Osteoblast (primary cell): ENCODE results near the gene ATP11A. TPM values are rescaled to one million over a fixed set of nuclear protein-coding genes. Genes with fewer than 3 reads are reported as not detected.

Experiments used
- DNase-seq: peaks from one replicate; pipeline ENCODE4 v3.0.0; 2011; ENCODE audit warnings: low spot score, mixed read lengths; ENCODE audit not compliant: insufficient read length; ENCODE audit errors: missing footprints
- H2AFZ ChIP-seq: 2 replicates; pipeline ENCODE4 v1.6.0; 2011; ENCODE audit warnings: mild to moderate bottlenecking, low read length
- H3K27ac ChIP-seq: 2 replicates; pipeline ENCODE4 v1.5.1; 2011; ENCODE audit warnings: mild to moderate bottlenecking, low read depth, low read length, moderate library complexity
- H3K27me3 ChIP-seq: 2 replicates; pipeline ENCODE4 v1.6.0; 2012; ENCODE audit warnings: mild to moderate bottlenecking, control low read depth, inconsistent platforms, low read length, moderate library complexity; ENCODE audit not compliant: insufficient read depth
- H3K36me3 ChIP-seq: 2 replicates; pipeline ENCODE4 v1.5.1; 2011; ENCODE audit warnings: mild to moderate bottlenecking, low read length, control low read depth, moderate library complexity; ENCODE audit not compliant: insufficient read depth
- H3K4me1 ChIP-seq: 2 replicates; pipeline ENCODE4 v1.5.1; 2011; ENCODE audit warnings: mild to moderate bottlenecking, low read length, control low read depth, moderate library complexity; ENCODE audit not compliant: insufficient read depth
- H3K4me2 ChIP-seq: 2 replicates; pipeline ENCODE4 v1.6.0; 2011; ENCODE audit warnings: mild to moderate bottlenecking, low read length; ENCODE audit not compliant: insufficient read depth
- H3K4me3 ChIP-seq: fragments of 200-600 bp; sonication (generic); 3 replicates; pipeline ENCODE4 v1.5.1; 2012; ENCODE audit warnings: mild to moderate bottlenecking, low read length, inconsistent platforms; ENCODE audit not compliant: insufficient read depth
- H3K79me2 ChIP-seq: 2 replicates; pipeline ENCODE4 v1.6.0; 2012; ENCODE audit warnings: mild to moderate bottlenecking, low read length, control low read depth, inconsistent platforms; ENCODE audit not compliant: insufficient read depth
- H3K9me3 ChIP-seq: 2 replicates; pipeline ENCODE4 v1.5.1; 2011; ENCODE audit warnings: low read depth, low read length, control low read depth
- H4K20me1 ChIP-seq: 2 replicates; pipeline ENCODE4 v1.6.0; 2012; ENCODE audit warnings: mild to moderate bottlenecking, low read length, control low read depth; ENCODE audit not compliant: insufficient read depth
- total RNA-seq: library from RNA; depleted of rRNA; stranded (reverse); fragments of >200 nt; gene quantifications from 2 replicates; pipeline ENCODE4 v1.2.3, GENCODE V29; 2012
- TF ChIP-seq, protein P1 (sequence below): IDR thresholded peaks from 2 replicates; pipeline ENCODE4 v1.5.1; 2011; ENCODE audit warnings: mild to moderate bottlenecking, low read depth, low read length, moderate library complexity; ENCODE audit errors: extremely low read depth

ATP11A gene
- total RNA-seq, 1 donor: 7.6 TPM

DNA sequence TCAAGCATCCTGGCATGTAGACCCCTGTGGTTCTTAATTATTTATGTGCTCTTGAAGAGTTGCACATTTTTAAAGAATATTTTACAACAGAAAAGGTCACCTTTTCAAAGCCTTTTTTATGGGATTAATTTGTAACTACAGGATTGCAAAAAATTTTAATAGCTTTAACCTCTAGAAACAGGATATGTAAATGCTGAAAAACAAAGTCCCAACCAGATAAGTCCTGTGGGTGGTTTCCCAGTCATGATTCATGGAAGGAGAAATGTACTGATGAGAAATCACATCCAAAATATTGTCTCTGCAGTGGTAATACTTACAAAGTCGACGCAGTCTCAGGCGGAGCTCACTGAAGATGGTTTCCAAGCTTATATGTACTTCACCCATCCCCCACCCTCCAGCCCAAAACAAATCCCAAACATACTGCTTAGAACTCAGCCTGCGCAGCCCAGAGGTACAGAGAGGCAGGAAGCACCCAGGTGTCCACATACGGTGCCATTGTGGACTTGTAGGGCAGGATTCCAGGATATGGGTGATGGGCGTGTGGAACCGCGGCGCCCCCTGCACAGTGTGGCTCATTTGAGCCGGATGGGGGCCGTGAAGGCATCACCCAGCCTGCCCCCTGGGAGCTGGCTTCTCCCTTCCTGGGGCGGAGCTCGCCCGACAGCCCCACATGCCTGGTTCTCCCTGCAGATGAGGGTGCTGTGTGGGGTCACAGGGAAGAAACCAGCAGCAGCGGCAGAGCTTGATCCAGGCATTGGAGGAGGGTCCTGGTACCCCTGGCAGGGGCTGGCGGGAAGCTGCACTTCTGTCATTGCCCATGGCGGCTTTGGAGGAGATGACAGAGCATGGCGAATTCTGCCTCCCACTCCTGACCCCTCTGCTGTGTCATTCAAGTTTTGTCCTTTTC, 101.2 kb downstream of the ATP11A start:
- Histone ChIP-seq H3K27me3 (no peaks in the 10 kb centered on the region), H4K20me1 (no peaks in the 10 kb centered on the region), H3K36me3 (peaks cover 2% of the 10 kb centered on the region), H3K4me2 (no peak overlapping the region), H3K79me2 (no peaks in the 10 kb centered on the region), H3K9me3 (no peaks in the 10 kb centered on the region), H2AFZ (no peak overlapping the region), H3K27ac (no peak overlapping the region), H3K4me3 (no peak overlapping the region), H3K4me1 (peaks cover 3% of the 10 kb centered on the region)
- peak; percentile 59 for DNase-seq
- TF ChIP-seq, protein P1, sequence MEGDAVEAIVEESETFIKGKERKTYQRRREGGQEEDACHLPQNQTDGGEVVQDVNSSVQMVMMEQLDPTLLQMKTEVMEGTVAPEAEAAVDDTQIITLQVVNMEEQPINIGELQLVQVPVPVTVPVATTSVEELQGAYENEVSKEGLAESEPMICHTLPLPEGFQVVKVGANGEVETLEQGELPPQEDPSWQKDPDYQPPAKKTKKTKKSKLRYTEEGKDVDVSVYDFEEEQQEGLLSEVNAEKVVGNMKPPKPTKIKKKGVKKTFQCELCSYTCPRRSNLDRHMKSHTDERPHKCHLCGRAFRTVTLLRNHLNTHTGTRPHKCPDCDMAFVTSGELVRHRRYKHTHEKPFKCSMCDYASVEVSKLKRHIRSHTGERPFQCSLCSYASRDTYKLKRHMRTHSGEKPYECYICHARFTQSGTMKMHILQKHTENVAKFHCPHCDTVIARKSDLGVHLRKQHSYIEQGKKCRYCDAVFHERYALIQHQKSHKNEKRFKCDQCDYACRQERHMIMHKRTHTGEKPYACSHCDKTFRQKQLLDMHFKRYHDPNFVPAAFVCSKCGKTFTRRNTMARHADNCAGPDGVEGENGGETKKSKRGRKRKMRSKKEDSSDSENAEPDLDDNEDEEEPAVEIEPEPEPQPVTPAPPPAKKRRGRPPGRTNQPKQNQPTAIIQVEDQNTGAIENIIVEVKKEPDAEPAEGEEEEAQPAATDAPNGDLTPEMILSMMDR: no peak

DNA sequence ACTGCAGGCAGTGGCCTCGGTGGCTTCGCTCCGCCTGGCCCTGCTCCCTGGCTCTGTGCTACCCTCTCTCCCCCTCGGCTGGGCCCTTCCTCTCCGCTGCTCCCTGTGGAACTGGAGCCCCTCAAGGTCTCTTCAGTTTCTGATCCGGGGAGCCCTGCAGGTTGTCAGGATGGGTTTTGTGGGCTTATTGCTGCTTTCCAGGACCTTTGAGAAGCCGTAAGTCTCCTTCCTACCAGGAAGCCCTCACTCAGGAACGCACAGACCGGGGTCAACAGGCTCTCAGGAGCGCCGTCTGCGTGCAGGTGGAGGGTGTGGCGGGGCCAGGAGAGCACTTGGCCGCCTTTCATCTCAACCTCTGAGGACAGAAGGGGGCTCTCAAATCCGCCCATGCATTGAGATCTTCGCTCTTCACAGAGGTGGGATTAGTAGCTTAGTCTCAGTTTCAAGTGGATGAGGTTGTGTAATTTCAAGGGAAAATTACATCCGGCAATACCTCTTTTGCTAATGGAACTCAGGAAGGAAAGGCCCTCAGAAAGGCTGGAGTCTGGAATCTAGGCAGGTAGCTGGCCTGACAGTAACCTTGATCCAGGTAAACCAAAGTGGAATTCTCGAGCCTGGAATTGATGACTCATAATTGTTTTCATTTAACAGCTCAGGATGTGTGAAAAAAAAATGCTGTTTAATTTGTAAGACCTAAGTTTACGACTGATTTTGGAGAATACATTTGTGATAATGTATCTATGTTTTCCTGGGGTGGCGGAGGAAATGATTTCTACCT, 102.0 kb downstream of the ATP11A start:
- Histone ChIP-seq H3K36me3 (no peaks in the 10 kb centered on the region), H3K27me3 (no peaks in the 10 kb centered on the region), H2AFZ (no peak overlapping the region), H3K79me2 (no peaks in the 10 kb centered on the region), H3K4me2 (no peak overlapping the region), H3K4me1 (peaks cover 3% of the 10 kb centered on the region), H3K27ac (no peak overlapping the region), H4K20me1 (no peaks in the 10 kb centered on the region), H3K9me3 (no peaks in the 10 kb centered on the region), H3K4me3 (no peak overlapping the region)
- TF ChIP-seq, protein P1: no peak
- DNase-seq: peak; percentile 34

DNA sequence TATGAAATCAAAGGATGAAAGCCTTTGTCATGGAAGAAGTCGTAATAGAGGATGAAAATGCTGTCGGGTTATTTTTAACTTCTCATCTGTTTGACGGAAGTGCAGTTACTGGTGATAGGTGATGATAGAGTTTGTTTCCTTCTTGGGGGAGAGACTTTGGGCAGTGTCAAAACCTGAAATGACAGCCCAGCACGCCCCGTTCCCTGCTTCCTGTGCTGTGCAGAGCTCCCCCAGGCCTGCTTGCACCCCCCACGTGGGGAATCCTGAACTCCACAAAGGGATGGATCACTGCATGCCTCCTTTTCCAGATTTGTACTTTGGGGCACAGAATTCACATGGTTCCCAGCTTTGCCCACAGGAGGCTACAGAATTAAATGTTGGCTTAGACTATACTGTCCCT, 102.7 kb downstream of the ATP11A start:
- H4K20me1 ChIP-seq: no peaks in the 10 kb centered on the region

More for the DNA sequence above, 102.7 kb downstream of the ATP11A start:
- Histone ChIP-seq H3K27ac (no peak overlapping the region), H3K9me3 (no peaks in the 10 kb centered on the region), H2AFZ (no peak overlapping the region), H3K36me3 (no peaks in the 10 kb centered on the region), H3K27me3 (no peaks in the 10 kb centered on the region), H3K79me2 (no peaks in the 10 kb centered on the region), H3K4me2 (no peak overlapping the region), H3K4me3 (no peak overlapping the region), H3K4me1 (peaks cover 3% of the 10 kb centered on the region)
- TF ChIP-seq, protein P1: no peak
- peak; percentile 23 for DNase-seq
